Anterior cingulate cortex (tissue), 58 donors: ENCODE measurements around the gene SEMA3C.

Experiments
- DNase-seq, 58 donors: peaks; one replicate each; lab custom pipeline; 2025; lab: John Stamatoyannopoulos, UW

Gene SEMA3C

GRCh38 chr7:80763704-80764103 is 155.1 kb downstream of the SEMA3C start:
- DNase-seq = no peak

GRCh38 chr7:80763289-80763688 is 155.6 kb downstream of the SEMA3C start:
- no peak for DNase-seq

- no peak for DNase-seq
Measured at GRCh38 chr7:80760292-80760691, 158.6 kb downstream of the SEMA3C start.

- no peak for DNase-seq
Measured at GRCh38 chr7:80752954-80753690, 165.7 kb downstream of the SEMA3C start.

GRCh38 chr7:80749270-80749669 is 169.6 kb downstream of the SEMA3C start:
- no peak for DNase-seq

GRCh38 chr7:80748363-80749042 is 170.3 kb downstream of the SEMA3C start:
- DNase-seq = peak in 1 of 58 donors; percentile 25

GRCh38 chr7:80740778-80741545 is 177.9 kb downstream of the SEMA3C start:
- no peak for DNase-seq

GRCh38 chr7:80736371-80737125 is 182.3 kb downstream of the SEMA3C start:
- no peak for DNase-seq

- DNase-seq = no peak
Measured at GRCh38 chr7:80735330-80735729, 183.5 kb downstream of the SEMA3C start.

- DNase-seq = no peak
Measured at GRCh38 chr7:80734011-80734410, 184.8 kb downstream of the SEMA3C start.

- DNase-seq = no peak
Measured at GRCh38 chr7:80733333-80733915, 185.4 kb downstream of the SEMA3C start.

- DNase-seq = no peak
Measured at GRCh38 chr7:80732630-80733029, 186.2 kb downstream of the SEMA3C start.

- DNase-seq = no peak
Measured at GRCh38 chr7:80731281-80731680, 187.6 kb downstream of the SEMA3C start.

- no peak for DNase-seq
Measured at GRCh38 chr7:80729591-80730320, 189.1 kb downstream of the SEMA3C start.

GRCh38 chr7:80726666-80727065 is 192.2 kb downstream of the SEMA3C start:
- DNase-seq = no peak

GRCh38 chr7:80725181-80725611 is 193.7 kb downstream of the SEMA3C start:
- no peak for DNase-seq

- DNase-seq = no peak
Measured at GRCh38 chr7:80724249-80724871, 194.5 kb downstream of the SEMA3C start.

- DNase-seq = peak in 5 of 58 donors; percentile 1 to 10 (median 4)
Measured at GRCh38 chr7:80722616-80723195, 196.1 kb downstream of the SEMA3C start.
